GM19099 (cell line): ENCODE results near the gene SLC25A26.

Experiments
- POLR2A ChIP-seq: IDR thresholded peaks from 3 replicates; pipeline ENCODE4 v1.6.1; 2011; ENCODE audit warnings: low read depth; ENCODE audit not compliant: insufficient read length; ENCODE audit errors: extremely low read depth

Gene SLC25A26

DNA sequence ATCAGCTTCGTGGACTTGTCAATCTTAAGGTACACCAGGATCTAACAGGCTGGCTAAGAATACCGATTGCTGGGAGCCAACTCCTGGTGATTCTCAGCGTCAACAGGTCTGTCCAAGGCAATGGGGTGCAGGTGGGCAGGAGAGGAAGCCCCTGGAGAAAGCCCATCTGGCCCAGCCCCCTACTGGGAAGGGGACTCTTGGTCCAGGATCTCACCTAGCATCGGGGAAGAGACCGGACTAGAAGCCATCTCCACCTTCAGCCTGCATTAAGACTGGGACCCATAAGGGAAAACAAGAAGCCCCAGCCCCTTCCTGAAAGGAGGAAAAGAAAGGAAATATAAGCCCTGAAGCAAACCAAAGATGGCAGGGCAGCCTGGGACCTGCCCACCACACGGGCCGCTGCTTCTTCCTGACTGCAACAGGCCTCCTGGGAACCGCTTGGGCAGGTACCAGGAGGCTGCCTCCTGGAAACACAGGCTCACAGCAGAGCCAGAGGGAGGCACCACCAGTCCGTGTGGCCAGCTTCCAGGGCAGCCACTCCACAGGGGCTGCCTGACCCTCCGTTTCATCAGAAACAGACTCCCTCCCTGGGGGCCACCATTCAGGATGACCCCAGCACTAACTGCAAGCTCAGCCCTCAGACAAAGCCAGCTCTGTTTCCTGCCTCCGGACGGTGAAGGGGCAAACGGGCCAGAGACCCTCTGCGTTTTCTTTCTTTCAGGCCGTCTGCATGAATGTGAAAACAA is 179.8 kb downstream of the SLC25A26 start:
- no peak for TF ChIP-seq POLR2A

GRCh38 chr3:66401157-66401550 is 180.4 kb downstream of the SLC25A26 start:
- TF ChIP-seq POLR2A, result no peak

- TF ChIP-seq POLR2A, result no peak
These were observed 181.1 kb downstream of the SLC25A26 start for GRCh38 chr3:66401675-66402491.

DNA sequence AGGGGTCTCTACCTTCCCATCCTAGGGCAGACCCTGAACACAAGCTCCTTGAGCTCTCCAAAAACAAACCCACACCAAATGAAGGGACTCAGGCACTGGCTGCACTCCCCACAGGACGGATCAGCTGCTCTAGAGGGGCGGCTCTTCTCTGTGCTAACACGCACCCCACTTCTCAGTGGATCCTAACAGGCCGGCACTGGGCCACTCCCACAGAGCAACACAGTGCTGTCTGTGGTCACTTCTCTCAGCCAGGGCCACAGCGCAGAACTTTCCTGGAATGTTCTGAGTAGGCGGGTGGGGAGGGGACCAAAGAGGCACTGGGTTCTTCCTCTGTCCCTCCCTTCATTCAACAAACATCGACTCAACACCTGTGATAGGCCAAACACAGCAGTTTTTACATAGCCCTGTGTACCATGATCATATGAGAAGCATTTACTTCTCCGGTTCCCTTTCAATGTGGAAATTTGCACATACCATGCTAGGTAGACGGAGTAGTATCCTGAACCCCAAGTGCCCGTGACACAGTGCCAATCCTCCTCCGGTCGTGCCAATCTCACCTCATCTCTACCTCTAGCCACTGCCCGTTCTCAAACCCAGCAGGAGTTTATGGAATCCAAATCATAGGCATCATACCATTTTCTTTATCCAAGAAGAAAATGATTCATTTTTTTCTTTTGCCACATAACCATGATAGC is 181.9 kb downstream of the SLC25A26 start:
- no peak for TF ChIP-seq POLR2A

DNA sequence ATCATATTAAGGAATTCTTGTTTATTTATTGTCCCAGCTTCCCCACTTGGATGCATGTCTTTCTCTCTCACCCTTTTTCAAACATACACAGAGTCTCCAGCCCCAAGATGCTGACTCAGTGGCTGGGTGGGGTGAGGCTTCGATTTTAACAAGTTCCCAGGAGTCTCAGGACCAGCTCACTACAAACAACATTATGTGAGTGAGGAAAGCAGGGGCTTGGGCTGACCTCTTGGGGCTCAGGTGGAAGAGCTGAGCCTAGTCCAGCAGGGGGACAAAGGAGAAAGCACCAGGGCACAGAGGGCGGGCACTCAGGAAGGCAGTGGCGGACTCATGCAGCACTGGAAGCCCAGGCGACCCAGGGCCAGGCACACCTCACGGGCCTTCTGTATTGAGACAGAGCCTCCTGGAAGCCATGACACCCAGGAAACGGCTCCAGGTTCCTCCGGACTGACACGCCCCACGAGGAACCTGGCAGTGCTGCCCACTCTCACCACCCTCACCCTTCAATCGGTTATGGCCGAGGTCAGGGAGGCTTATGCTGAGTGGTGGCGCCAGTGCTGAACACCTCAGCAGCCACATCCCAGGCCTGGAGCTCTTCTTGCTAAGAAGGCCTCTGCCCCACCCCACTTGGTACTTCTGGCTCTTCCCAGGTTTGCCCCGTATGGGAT is 182.7 kb downstream of the SLC25A26 start:
- TF ChIP-seq POLR2A, result no peak

- no peak for TF ChIP-seq POLR2A
These were observed 183.4 kb downstream of the SLC25A26 start for GRCh38 chr3:66404197-66404596.

DNA sequence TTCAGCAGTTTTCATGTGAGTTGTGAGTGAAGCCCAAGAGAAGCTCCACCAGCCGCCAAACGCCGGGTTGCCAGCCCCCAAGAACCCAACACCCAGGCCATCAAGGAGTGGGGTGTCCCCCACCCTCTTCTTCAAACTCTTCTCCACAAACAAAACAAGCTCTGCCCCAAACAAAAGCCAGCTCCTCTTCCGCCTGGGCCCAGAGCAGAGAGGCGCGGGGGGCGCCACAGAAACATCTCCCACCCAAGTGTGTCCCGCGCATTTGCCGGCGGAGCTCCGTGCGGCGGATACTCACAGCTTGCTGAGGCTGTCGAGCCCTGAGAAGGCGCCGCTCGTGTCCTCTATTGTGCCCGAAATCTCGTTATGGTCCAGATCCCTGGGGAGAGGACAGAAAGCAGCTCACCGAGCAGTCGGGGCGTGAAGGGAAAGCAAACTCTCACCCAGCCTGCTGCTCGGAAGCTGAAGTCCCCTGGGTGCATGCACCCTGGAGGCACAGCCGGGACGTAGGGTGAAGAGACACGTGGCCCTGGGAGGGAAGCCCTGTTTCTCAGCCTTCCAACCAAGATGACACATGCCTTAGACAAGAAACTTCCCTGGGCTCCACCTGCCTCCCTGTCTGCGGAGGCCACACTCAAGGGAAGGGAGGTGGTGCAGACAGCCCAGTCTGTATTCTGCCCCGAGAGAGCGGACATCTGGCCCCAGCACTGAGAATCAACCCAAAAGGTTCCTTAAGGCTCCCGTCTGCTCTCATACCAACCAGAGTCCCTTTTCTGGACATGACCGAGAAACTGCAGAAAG is 184.3 kb downstream of the SLC25A26 start:
- no peak for TF ChIP-seq POLR2A

GRCh38 chr3:66405701-66406091 is 184.9 kb downstream of the SLC25A26 start:
- no peak for TF ChIP-seq POLR2A

- no peak for TF ChIP-seq POLR2A
These were observed 185.4 kb downstream of the SLC25A26 start for GRCh38 chr3:66406163-66406562.

GRCh38 chr3:66406831-66407610 is 186.2 kb downstream of the SLC25A26 start:
- TF ChIP-seq POLR2A, result no peak

DNA sequence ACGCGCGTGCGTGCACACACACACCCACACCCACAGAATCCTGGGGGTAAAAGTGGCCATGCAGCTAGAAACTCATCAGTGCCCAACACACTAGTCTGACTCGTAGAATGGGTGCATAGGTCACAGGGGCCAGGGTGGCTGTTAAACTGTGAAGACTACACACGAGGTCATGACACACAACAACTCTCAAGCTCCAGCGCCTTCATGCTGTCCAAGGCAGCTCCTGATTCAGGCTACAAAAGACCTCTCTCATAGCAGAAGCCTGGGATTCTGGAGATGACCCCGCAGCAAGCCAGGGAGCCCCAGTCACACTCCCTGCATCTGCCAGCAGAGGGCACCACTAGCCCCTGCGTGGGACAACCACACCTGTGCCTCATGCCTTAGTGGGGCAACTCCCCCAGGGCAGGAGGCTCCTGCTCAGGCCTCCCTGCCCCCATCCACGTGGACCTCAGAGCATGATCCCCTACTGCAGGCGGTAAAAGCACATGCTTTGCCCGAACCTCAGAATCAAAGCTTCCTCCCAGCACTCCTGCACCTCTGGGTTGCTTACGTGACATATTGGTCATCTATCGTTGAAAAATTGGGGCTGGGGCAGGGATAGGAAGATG is 186.9 kb downstream of the SLC25A26 start:
- TF ChIP-seq POLR2A, result no peak

GRCh38 chr3:66409771-66410754 is 189.3 kb downstream of the SLC25A26 start:
- TF ChIP-seq POLR2A, result no peak
